ENCODE measurements around the gene CTCFL. TPM values are rescaled to one million over a fixed set of nuclear protein-coding genes. Genes with fewer than 3 reads are reported as not detected.

Gene CTCFL
- total and polyA plus RNA-seq, 2 of the 13 experiments (the other 11 are each of a cell fraction or from before 2014, with no cell fraction given) = 0.04 TPM; not detected in 1

- TF ChIP-seq, protein P1, sequence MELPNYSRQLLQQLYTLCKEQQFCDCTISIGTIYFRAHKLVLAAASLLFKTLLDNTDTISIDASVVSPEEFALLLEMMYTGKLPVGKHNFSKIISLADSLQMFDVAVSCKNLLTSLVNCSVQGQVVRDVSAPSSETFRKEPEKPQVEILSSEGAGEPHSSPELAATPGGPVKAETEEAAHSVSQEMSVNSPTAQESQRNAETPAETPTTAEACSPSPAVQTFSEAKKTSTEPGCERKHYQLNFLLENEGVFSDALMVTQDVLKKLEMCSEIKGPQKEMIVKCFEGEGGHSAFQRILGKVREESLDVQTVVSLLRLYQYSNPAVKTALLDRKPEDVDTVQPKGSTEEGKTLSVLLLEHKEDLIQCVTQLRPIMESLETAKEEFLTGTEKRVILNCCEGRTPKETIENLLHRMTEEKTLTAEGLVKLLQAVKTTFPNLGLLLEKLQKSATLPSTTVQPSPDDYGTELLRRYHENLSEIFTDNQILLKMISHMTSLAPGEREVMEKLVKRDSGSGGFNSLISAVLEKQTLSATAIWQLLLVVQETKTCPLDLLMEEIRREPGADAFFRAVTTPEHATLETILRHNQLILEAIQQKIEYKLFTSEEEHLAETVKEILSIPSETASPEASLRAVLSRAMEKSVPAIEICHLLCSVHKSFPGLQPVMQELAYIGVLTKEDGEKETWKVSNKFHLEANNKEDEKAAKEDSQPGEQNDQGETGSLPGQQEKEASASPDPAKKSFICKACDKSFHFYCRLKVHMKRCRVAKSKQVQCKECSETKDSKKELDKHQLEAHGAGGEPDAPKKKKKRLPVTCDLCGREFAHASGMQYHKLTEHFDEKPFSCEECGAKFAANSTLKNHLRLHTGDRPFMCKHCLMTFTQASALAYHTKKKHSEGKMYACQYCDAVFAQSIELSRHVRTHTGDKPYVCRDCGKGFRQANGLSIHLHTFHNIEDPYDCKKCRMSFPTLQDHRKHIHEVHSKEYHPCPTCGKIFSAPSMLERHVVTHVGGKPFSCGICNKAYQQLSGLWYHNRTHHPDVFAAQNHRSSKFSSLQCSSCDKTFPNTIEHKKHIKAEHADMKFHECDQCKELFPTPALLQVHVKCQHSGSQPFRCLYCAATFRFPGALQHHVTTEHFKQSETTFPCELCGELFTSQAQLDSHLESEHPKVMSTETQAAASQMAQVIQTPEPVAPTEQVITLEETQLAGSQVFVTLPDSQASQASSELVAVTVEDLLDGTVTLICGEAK (IDR thresholded peaks at IDR 0.05) = no peak
- TF ChIP-seq, protein P1 (CRISPR knock-in tag; IDR thresholded peaks at IDR 0.05) = 0 out of 2 replicates have a peak, but pooled peaks have one; percentile 27
- TF ChIP-seq, protein P2, sequence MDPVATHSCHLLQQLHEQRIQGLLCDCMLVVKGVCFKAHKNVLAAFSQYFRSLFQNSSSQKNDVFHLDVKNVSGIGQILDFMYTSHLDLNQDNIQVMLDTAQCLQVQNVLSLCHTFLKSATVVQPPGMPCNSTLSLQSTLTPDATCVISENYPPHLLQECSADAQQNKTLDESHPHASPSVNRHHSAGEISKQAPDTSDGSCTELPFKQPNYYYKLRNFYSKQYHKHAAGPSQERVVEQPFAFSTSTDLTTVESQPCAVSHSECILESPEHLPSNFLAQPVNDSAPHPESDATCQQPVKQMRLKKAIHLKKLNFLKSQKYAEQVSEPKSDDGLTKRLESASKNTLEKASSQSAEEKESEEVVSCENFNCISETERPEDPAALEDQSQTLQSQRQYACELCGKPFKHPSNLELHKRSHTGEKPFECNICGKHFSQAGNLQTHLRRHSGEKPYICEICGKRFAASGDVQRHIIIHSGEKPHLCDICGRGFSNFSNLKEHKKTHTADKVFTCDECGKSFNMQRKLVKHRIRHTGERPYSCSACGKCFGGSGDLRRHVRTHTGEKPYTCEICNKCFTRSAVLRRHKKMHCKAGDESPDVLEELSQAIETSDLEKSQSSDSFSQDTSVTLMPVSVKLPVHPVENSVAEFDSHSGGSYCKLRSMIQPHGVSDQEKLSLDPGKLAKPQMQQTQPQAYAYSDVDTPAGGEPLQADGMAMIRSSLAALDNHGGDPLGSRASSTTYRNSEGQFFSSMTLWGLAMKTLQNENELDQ (CRISPR knock-in tag; IDR thresholded peaks at IDR 0.05; ENCODE audit: borderline replicate concordance) = no peak
- TF ChIP-seq POLR2A (IDR thresholded peaks at IDR 0.05; ENCODE audit: insufficient read depth in 1 of 2, low read depth in 2 of 2, low read length in 2 of 2) (peak in 1 of 2 experiments; percentile 72; a peak in 3 of 4 replicates), ZNF761 (CRISPR knock-in tag; conservative IDR thresholded peaks at IDR 0.05) (no peak), SP2 (CRISPR knock-in tag; IDR thresholded peaks at IDR 0.05) (peak; percentile 37; the same call in 1 of the 2 replicates), MAX (IDR thresholded peaks at IDR 0.05) (no peak), TRIM24 (CRISPR knock-in tag; IDR thresholded peaks at IDR 0.05) (0 out of 2 replicates have a peak, but pooled peaks have one; percentile 7), ZMAT3 (CRISPR knock-in tag; conservative IDR thresholded peaks at IDR 0.05) (no peak), FOXP4 (CRISPR knock-in tag; IDR thresholded peaks at IDR 0.05) (no peak), XRCC5 (optimal IDR thresholded peaks at IDR 0.05; ENCODE audit: low read length) (no peak), KLF6 (CRISPR knock-in tag; IDR thresholded peaks at IDR 0.05) (0 out of 2 replicates have a peak, but pooled peaks have one; percentile 12), MAFG (CRISPR knock-in tag; IDR thresholded peaks at IDR 0.05) (no peak)
- TF ChIP-seq, protein P3, sequence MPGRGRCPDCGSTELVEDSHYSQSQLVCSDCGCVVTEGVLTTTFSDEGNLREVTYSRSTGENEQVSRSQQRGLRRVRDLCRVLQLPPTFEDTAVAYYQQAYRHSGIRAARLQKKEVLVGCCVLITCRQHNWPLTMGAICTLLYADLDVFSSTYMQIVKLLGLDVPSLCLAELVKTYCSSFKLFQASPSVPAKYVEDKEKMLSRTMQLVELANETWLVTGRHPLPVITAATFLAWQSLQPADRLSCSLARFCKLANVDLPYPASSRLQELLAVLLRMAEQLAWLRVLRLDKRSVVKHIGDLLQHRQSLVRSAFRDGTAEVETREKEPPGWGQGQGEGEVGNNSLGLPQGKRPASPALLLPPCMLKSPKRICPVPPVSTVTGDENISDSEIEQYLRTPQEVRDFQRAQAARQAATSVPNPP (CRISPR knock-in tag; IDR thresholded peaks at IDR 0.05) = no peak
Measured at GRCh38 chr20:57567471-57568079, 42.6 kb upstream of the CTCFL start (continued).
